ENCODE data around the gene FCSK.

FCSK gene

DNA sequence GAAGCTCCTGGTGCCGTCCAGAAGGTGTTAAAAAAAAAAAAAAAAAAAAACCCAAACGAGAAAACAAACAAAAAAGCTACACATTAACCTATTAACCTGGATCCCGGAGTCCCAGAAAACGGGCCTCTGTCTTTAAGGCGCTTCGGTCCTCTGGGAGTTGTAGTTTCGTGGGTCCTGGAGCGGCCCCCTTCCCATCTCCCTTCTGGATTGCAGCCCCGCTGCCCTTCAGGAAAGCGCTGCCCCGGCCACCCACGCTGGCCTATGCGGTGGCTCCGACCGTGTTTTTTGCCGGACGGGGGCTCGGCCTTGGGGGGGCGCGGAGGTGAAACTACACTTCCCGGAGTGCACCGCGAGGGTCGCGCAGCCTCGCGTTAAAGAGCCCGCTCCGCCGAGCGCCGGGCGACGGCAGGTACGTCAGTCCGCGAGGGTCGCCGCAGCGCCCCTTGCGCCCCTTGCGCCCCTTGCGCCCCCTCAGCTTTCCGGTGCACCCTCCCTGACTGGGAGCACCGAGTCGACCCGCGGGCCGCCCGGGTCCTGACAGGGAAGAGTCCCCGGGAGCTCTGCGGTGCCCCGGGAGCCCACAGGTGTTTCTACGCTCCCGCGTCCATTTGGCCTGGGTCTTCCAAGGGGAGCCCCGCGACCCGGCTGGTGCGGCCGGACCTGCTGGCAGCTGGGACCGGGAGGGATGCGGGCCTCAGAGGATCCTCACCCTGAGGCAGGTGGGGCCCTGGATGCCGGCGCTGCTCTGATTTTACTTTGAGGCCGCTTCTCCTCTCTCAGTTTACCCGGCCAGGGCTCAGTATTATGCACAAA, at the start of gene FCSK:
Gene FCSK (plus strand): TSS at position 374 of the 813 bp plus-strand sequence. CDS start 8,596 bp downstream, outside the sequence.
- Histone ChIP-seq H3K36me3 (ENCODE audit: control insufficient read depth in 2 of 2, insufficient read depth in 1 of 2, low read length in 2 of 2) (no peaks in the 10 kb centered on the region; a peak in 1 of 3 replicates), H3K27ac (ENCODE audit: extremely low read depth, low read depth, low read length) (peak within 1 kb of the TSS; percentile 98), H3K4me1 (ENCODE audit: control insufficient read depth, insufficient read depth, low read length) (no peaks in the 10 kb centered on the region), H3K9me3 (ENCODE audit: control insufficient read depth, insufficient read depth, low read depth, low read length) (no peaks in the 10 kb centered on the region), H3K4me3 (ENCODE audit: low read depth, low read length) (peak within 1 kb of the TSS; percentile 89)
- POLR2A ChIA-PET = interaction anchor here (0.5 to 3.8 kb wide), 9 partner anchors 14 to 165 kb away, joined by 3 to 31 read pairs (median 5); partner anchors contain the start of genes COG4 and ST3GAL2
- CTCF ChIA-PET = interaction anchor here (0.6 to 2.0 kb wide), 7 partner anchors 15 to 1303 kb away, joined by 3 to 9 read pairs (median 4); partner anchors contain the start of gene ST3GAL2
- no peak for TF ChIP-seq ZNF423 (tag by site-specific recombination; IDR thresholded peaks at IDR 0.05)
- TF ChIP-seq, protein P1, sequence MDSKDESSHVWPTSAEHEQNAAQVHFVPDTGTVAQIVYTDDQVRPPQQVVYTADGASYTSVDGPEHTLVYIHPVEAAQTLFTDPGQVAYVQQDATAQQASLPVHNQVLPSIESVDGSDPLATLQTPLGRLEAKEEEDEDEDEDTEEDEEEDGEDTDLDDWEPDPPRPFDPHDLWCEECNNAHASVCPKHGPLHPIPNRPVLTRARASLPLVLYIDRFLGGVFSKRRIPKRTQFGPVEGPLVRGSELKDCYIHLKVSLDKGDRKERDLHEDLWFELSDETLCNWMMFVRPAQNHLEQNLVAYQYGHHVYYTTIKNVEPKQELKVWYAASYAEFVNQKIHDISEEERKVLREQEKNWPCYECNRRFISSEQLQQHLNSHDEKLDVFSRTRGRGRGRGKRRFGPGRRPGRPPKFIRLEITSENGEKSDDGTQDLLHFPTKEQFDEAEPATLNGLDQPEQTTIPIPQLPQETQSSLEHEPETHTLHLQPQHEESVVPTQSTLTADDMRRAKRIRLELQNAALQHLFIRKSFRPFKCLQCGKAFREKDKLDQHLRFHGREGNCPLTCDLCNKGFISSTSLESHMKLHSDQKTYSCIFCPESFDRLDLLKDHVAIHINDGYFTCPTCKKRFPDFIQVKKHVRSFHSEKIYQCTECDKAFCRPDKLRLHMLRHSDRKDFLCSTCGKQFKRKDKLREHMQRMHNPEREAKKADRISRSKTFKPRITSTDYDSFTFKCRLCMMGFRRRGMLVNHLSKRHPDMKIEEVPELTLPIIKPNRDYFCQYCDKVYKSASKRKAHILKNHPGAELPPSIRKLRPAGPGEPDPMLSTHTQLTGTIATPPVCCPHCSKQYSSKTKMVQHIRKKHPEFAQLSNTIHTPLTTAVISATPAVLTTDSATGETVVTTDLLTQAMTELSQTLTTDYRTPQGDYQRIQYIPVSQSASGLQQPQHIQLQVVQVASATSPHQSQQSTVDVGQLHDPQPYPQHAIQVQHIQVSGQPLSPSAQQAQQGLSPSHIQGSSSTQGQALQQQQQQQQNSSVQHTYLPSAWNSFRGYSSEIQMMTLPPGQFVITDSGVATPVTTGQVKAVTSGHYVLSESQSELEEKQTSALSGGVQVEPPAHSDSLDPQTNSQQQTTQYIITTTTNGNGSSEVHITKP (tag by site-specific recombination; IDR thresholded peaks at IDR 0.05) = peak; percentile 91
- TF ChIP-seq ZNF416 (tag by site-specific recombination; IDR thresholded peaks at IDR 0.05) = no peak
- peak; percentile 92 for TF ChIP-seq ZBTB17 (tag by site-specific recombination; IDR thresholded peaks at IDR 0.05)
- TF ChIP-seq, protein P2, sequence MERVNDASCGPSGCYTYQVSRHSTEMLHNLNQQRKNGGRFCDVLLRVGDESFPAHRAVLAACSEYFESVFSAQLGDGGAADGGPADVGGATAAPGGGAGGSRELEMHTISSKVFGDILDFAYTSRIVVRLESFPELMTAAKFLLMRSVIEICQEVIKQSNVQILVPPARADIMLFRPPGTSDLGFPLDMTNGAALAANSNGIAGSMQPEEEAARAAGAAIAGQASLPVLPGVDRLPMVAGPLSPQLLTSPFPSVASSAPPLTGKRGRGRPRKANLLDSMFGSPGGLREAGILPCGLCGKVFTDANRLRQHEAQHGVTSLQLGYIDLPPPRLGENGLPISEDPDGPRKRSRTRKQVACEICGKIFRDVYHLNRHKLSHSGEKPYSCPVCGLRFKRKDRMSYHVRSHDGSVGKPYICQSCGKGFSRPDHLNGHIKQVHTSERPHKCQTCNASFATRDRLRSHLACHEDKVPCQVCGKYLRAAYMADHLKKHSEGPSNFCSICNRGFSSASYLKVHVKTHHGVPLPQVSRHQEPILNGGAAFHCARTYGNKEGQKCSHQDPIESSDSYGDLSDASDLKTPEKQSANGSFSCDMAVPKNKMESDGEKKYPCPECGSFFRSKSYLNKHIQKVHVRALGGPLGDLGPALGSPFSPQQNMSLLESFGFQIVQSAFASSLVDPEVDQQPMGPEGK (tag by site-specific recombination; IDR thresholded peaks at IDR 0.05) = peak; percentile 78
- peak; percentile 83 for TF ChIP-seq SCRT1 (tag by site-specific recombination; IDR thresholded peaks at IDR 0.05; ENCODE audit: borderline replicate concordance)
- TF ChIP-seq ZBTB48 (tag by site-specific recombination; IDR thresholded peaks at IDR 0.05) = peak; percentile 48; the same call in 1 of the 2 replicates
- TF ChIP-seq ZBTB8A (tag by site-specific recombination; IDR thresholded peaks at IDR 0.05) = peak; percentile 100
- TF ChIP-seq, protein P3, sequence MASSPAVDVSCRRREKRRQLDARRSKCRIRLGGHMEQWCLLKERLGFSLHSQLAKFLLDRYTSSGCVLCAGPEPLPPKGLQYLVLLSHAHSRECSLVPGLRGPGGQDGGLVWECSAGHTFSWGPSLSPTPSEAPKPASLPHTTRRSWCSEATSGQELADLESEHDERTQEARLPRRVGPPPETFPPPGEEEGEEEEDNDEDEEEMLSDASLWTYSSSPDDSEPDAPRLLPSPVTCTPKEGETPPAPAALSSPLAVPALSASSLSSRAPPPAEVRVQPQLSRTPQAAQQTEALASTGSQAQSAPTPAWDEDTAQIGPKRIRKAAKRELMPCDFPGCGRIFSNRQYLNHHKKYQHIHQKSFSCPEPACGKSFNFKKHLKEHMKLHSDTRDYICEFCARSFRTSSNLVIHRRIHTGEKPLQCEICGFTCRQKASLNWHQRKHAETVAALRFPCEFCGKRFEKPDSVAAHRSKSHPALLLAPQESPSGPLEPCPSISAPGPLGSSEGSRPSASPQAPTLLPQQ (tag by site-specific recombination; IDR thresholded peaks at IDR 0.05) = peak; percentile 42; the same call in 1 of the 2 replicates
- TF ChIP-seq ZNF146 (tag by site-specific recombination; IDR thresholded peaks at IDR 0.05) = no peak
- peak; percentile 98 for TF ChIP-seq ZNF76 (tag by site-specific recombination; IDR thresholded peaks at IDR 0.05; ENCODE audit: borderline replicate concordance, low read depth)
- peak; percentile 63 for TF ChIP-seq ZEB2 (tag by site-specific recombination; IDR thresholded peaks at IDR 0.05)
- TF ChIP-seq KLF1 (tag by site-specific recombination; IDR thresholded peaks at IDR 0.05) = no peak
- TF ChIP-seq GLIS2 (tag by site-specific recombination; IDR thresholded peaks at IDR 0.05) = peak; percentile 79
- no peak for TF ChIP-seq ZSCAN30 (tag by site-specific recombination; IDR thresholded peaks at IDR 0.05)
- no peak for TF ChIP-seq ZNF311 (tag by site-specific recombination; IDR thresholded peaks at IDR 0.05; ENCODE audit: borderline replicate concordance)
- no peak for TF ChIP-seq ZIC2 (tag by site-specific recombination; IDR thresholded peaks at IDR 0.05)
- peak; percentile 98 for TF ChIP-seq SCRT2 (tag by site-specific recombination; IDR thresholded peaks at IDR 0.05)
- 0 out of 2 replicates have a peak, but pooled peaks have one; percentile 37 for TF ChIP-seq YY2 (tag by site-specific recombination; IDR thresholded peaks at IDR 0.05)
- TF ChIP-seq ZNF561 (tag by site-specific recombination; IDR thresholded peaks at IDR 0.05; ENCODE audit: borderline replicate concordance) = 0 out of 2 replicates have a peak, but pooled peaks have one; percentile 83
- TF ChIP-seq, protein P4, sequence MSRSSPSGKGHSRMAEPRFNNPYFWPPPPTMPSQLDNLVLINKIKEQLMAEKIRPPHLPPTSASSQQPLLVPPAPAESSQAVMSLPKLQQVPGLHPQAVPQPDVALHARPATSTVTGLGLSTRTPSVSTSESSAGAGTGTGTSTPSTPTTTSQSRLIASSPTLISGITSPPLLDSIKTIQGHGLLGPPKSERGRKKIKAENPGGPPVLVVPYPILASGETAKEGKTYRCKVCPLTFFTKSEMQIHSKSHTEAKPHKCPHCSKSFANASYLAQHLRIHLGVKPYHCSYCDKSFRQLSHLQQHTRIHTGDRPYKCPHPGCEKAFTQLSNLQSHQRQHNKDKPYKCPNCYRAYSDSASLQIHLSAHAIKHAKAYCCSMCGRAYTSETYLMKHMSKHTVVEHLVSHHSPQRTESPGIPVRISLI (tag by site-specific recombination; IDR thresholded peaks at IDR 0.05) = peak; percentile 47; the same call in 1 of the 2 replicates
- TF ChIP-seq WT1 (tag by site-specific recombination; IDR thresholded peaks at IDR 0.05) = no peak
- peak; percentile 40; the same call in 1 of the 2 replicates for TF ChIP-seq SP3 (tag by site-specific recombination; IDR thresholded peaks at IDR 0.05)
- peak; percentile 96 for TF ChIP-seq ZNF335 (tag by site-specific recombination; conservative IDR thresholded peaks at IDR 0.05)
- 0 out of 2 replicates have a peak, but pooled peaks have one; percentile 54 for TF ChIP-seq ZNF777 (tag by site-specific recombination; IDR thresholded peaks at IDR 0.05; ENCODE audit: borderline replicate concordance)
- TF ChIP-seq, protein P5, sequence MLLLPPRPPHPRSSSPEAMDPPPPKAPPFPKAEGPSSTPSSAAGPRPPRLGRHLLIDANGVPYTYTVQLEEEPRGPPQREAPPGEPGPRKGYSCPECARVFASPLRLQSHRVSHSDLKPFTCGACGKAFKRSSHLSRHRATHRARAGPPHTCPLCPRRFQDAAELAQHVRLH (tag by site-specific recombination; IDR thresholded peaks at IDR 0.05) = peak; percentile 75; the same call in 1 of the 2 replicates
- peak; percentile 57; the same call in 1 of the 2 replicates for TF ChIP-seq ZNF610 (tag by site-specific recombination; IDR thresholded peaks at IDR 0.05; ENCODE audit: borderline replicate concordance)

Measured in HEK293 (cell line).